H1 (cell line): ENCODE measurements around the gene KPNA6. TPM values are rescaled to one million over a fixed set of nuclear protein-coding genes. Genes with fewer than 3 reads are reported as not detected.

Experiments
- BACH1 ChIP-seq: IDR thresholded peaks from 2 replicates; pipeline ENCODE4 v1.6.1; 2012; ENCODE audit warnings: low read length, improper control_type of control experiment
- CBX8 ChIP-seq: fragments of 300-800, 300-1000 bp; sonication (generic); IDR thresholded peaks from 2 replicates; pipeline ENCODE4 v1.7.1; 2016; ENCODE audit warnings: low read depth, low read length, borderline replicate concordance
- EGR1 ChIP-seq: IDR thresholded peaks from 2 replicates; pipeline ENCODE4 v1.6.1; 2011; ENCODE audit warnings: low read depth, low read length, borderline replicate concordance
- GABPA ChIP-seq: IDR thresholded peaks from 2 replicates; pipeline ENCODE4 v1.6.1; 2011; ENCODE audit warnings: mild to moderate bottlenecking, low read length, moderate library complexity, borderline replicate concordance; ENCODE audit not compliant: insufficient read depth
- GTF2F1 ChIP-seq: IDR thresholded peaks from 2 replicates; pipeline ENCODE4 v1.6.1; 2012; ENCODE audit warnings: low read depth, low read length, improper control_type of control experiment, borderline replicate concordance
- HDAC2 ChIP-seq, 2 experiments: fragments of 300-600 bp in 1 of 2; sonication (generic) in 1 of 2; IDR thresholded peaks; 2 replicates each; pipeline ENCODE4 v1.6.1; 2011 to 2012; ENCODE audit warnings: low read depth in 2 of 2, low read length in 2 of 2, mild to moderate bottlenecking in 2 of 2, moderate library complexity in 2 of 2, borderline replicate concordance in 1 of 2, inconsistent platforms in 1 of 2
- NANOG ChIP-seq: IDR thresholded peaks from 2 replicates; pipeline ENCODE4 v1.6.1; 2011; ENCODE audit warnings: low read length, low read depth, mild to moderate bottlenecking, inconsistent platforms; ENCODE audit not compliant: insufficient read depth, poor library complexity, severe bottlenecking
- RAD21 ChIP-seq, 2 experiments: IDR thresholded peaks in 1 of 2; conservative IDR thresholded peaks in 1 of 2; 2 replicates each; pipeline ENCODE4 v1.6.1; 2011; ENCODE audit warnings: low read depth in 2 of 2, low read length in 2 of 2, improper control_type of control experiment in 1 of 2, inconsistent platforms in 1 of 2, mild to moderate bottlenecking in 1 of 2, moderate library complexity in 1 of 2
- RFX5 ChIP-seq: IDR thresholded peaks from 2 replicates; pipeline ENCODE4 v1.6.1; 2011; ENCODE audit warnings: low read depth, low read length, improper control_type of control experiment, borderline replicate concordance
- TAF1 ChIP-seq: IDR thresholded peaks from 2 replicates; pipeline ENCODE4 v1.6.1; 2011; ENCODE audit warnings: mild to moderate bottlenecking, low read depth, low read length
- polyA plus RNA-seq, 7 experiments: library from polyadenylated mRNA; depleted of rRNA in 3 of 7; stranded (reverse) in 5 of 7; unstranded in 2 of 7; fragments of >200 nt in 5 of 7; fragments of 200-250 nt in 2 of 7; gene quantifications; 1 replicate in 5 of 7; 2 replicates in 1 of 7; 4 replicates in 1 of 7; pipeline versions ENCODE4 v1.2.1 to v1.2.3, GENCODE V29; 2011 to 2013; ENCODE audit warnings: missing spikeins in 2 of 7, mixed read lengths in 2 of 7
- total RNA-seq: library from RNA; stranded (reverse); fragmentation: NEBNext Ultra II Directional; extraction: Animal tissue kit (Norgen Biotek cat#: 25700); gene quantifications from 2 replicates; pipeline ENCODE4 v1.2.1, GENCODE V29; 2021
- TF ChIP-seq, protein P1 (sequence below), 3 experiments: IDR thresholded peaks; 1 replicate in 2 of 3; 2 replicates in 1 of 3; pipeline versions ENCODE4 v1.5.1 to v1.6.1; 2011; ENCODE audit warnings: low read length in 3 of 3, mild to moderate bottlenecking in 3 of 3, inconsistent platforms in 2 of 3, low read depth in 1 of 3, moderate library complexity in 1 of 3; ENCODE audit not compliant: insufficient read depth in 1 of 3; ENCODE audit errors: control extremely low read depth in 1 of 3

Gene KPNA6
- total and polyA plus RNA-seq, 2 of the 8 experiments (the other 6 are each of a cell fraction or from before 2014, with no cell fraction given): 24.2 to 120 TPM

DNA sequence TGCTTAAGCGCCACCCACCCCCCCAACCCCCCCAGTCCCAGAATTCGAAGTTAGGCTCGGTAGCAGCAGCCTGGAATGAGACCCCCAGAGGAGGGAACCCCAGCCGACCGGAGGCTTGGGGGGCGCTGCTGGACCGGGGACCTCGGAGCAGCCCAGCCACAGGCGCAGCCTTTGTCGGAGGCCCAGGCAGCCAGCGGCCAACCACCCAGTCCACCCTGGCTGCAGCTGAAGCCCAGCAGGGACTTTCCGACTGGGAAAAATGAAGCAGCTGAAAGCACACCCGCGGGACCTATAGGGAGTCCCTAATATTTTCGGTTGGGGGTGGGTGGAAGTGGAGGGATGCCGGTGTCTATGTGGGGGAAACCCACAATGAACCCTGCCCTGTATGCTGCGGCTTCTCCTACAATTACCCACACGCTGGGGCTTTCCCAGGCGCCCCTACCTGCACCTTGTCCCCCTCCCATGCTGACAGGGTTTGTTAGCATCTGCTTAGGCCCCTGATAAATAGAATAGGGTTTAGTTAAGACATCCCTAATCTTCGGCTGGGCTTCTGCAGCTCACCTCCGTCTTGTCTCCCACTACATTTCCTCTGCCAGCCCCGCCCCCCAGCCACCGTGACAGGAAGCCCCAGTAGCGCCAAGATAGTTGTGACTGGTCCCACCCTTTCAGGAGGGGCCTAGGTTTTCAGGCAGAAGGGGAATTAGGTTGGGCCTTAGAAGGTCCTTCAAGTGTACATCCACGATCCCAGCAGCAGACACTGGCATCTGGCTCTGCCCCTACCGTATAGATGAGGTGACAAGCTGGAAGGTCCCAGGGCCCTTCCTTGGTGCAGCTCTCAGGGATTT is 93.4 kb downstream of the KPNA6 start (continued):
- TF ChIP-seq RAD21 (IDR thresholded peaks at IDR 0.05 in 1 of 2, conservative IDR thresholded peaks at IDR 0.05 in 1 of 2; ENCODE audit: low read depth in 2 of 2, low read length in 2 of 2) (peak; percentile 17 to 32; a peak in 2 of 4 replicates), HDAC2 (IDR thresholded peaks at IDR 0.05; ENCODE audit: borderline replicate concordance in 1 of 2, low read depth in 2 of 2, low read length in 2 of 2) (no peak; a peak in 1 of 4 replicates), EGR1 (no peak), GABPA (no peak), NANOG (no peak), CBX8 (no peak), RFX5 (no peak), GTF2F1 (no peak), TAF1 (no peak), BACH1 (no peak)
- TF ChIP-seq, protein P1, sequence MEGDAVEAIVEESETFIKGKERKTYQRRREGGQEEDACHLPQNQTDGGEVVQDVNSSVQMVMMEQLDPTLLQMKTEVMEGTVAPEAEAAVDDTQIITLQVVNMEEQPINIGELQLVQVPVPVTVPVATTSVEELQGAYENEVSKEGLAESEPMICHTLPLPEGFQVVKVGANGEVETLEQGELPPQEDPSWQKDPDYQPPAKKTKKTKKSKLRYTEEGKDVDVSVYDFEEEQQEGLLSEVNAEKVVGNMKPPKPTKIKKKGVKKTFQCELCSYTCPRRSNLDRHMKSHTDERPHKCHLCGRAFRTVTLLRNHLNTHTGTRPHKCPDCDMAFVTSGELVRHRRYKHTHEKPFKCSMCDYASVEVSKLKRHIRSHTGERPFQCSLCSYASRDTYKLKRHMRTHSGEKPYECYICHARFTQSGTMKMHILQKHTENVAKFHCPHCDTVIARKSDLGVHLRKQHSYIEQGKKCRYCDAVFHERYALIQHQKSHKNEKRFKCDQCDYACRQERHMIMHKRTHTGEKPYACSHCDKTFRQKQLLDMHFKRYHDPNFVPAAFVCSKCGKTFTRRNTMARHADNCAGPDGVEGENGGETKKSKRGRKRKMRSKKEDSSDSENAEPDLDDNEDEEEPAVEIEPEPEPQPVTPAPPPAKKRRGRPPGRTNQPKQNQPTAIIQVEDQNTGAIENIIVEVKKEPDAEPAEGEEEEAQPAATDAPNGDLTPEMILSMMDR (IDR thresholded peaks at IDR 0.05; ENCODE audit: control extremely low read depth in 1 of 3, insufficient read depth in 1 of 3, low read depth in 1 of 3, low read length in 3 of 3): peak in 1 of 3 experiments; percentile 31; a peak in 1 of 4 replicates
